HL-60 (cell line): ENCODE data around the gene BMP6.

ENCODE experiments used
- CTCF ChIP-seq: IDR thresholded peaks from one replicate; pipeline ENCODE4 v1.5.1; 2011; ENCODE audit warnings: low read length, control low read depth, inconsistent platforms; ENCODE audit not compliant: insufficient read depth
- GABPA ChIP-seq: IDR thresholded peaks from 2 replicates; pipeline ENCODE4 v1.6.1; 2012; ENCODE audit warnings: low read depth
- POLR2AphosphoS5 ChIP-seq: IDR thresholded peaks from 2 replicates; pipeline ENCODE4 v1.6.1; 2012; ENCODE audit warnings: low read depth
- SPI1 ChIP-seq: IDR thresholded peaks from 2 replicates; pipeline ENCODE4 v1.6.1; 2012; ENCODE audit warnings: low read depth, mild to moderate bottlenecking, borderline replicate concordance

DNA sequence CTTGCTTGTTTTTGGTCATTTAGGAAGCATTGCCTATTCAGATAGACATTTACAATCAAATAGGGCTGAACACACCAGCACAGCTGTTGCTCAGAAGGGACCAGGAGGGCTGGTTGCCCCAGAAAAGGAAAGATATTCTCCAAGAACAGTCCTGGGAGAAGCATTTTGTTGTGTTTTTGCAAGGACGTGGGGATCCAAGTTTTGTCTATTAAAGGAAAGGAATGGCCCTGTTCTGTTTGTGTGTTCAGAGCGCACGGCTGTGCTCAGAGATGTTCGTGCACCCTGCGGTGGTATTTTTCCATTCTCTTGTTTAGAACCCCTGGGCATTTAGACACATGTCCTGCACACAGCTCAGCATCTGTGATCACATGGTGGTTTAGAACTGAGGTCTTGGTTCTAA lies 102.2 kb downstream of the BMP6 start:
- TF ChIP-seq CTCF (no peak), POLR2AphosphoS5 (no peak), GABPA (no peak), SPI1 (no peak)
